DMS79 (cell line): ENCODE data around the gene USP9X.
"Not testable (repeated sequence)": the region's sequence is repeated elsewhere in the genome, so short reads cannot be mapped to it uniquely, and the experiment has no call there.

Experiments used
- DNase-seq: peaks from one replicate; lab custom pipeline; 2025; lab: John Stamatoyannopoulos, UW

The USP9X gene

GRCh38 chrX:41282307-41282706 is 197.1 kb downstream of the USP9X start:
- not testable (repeated sequence) for DNase-seq

- not testable (repeated sequence) for DNase-seq
Measured at GRCh38 chrX:41285928-41286327, 200.7 kb downstream of the USP9X start.
